Upper lobe of left lung (tissue), 4 donors: ENCODE results near the gene ADM.

Experiments used
- POLR2A ChIP-seq, 4 donors: fragments of 450-650 bp; IDR thresholded peaks; one replicate each; pipeline ENCODE4 v1.5.1; 2016 to 2017; ENCODE audit warnings: antibody characterized with exemption in 4 of 4, mild to moderate bottlenecking in 2 of 4
- TF ChIP-seq, protein P1 (sequence below), 6 experiments: fragments of 450-650 bp in 4 of 6; fragments of 200-600 bp in 2 of 6; sonication (generic) in 2 of 6; IDR thresholded peaks; one replicate each; pipeline ENCODE4 v1.5.1; 2016 to 2019; ENCODE audit warnings: antibody characterized with exemption in 6 of 6

GRCh38 chr11:10354389-10354788, 49.5 kb downstream of the ADM start:
- TF ChIP-seq, protein P1, sequence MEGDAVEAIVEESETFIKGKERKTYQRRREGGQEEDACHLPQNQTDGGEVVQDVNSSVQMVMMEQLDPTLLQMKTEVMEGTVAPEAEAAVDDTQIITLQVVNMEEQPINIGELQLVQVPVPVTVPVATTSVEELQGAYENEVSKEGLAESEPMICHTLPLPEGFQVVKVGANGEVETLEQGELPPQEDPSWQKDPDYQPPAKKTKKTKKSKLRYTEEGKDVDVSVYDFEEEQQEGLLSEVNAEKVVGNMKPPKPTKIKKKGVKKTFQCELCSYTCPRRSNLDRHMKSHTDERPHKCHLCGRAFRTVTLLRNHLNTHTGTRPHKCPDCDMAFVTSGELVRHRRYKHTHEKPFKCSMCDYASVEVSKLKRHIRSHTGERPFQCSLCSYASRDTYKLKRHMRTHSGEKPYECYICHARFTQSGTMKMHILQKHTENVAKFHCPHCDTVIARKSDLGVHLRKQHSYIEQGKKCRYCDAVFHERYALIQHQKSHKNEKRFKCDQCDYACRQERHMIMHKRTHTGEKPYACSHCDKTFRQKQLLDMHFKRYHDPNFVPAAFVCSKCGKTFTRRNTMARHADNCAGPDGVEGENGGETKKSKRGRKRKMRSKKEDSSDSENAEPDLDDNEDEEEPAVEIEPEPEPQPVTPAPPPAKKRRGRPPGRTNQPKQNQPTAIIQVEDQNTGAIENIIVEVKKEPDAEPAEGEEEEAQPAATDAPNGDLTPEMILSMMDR (IDR thresholded peaks at IDR 0.05): no peak
- TF ChIP-seq POLR2A (IDR thresholded peaks at IDR 0.05): no peak
